ENCODE data around the gene PRKD1. TPM values are rescaled to one million over a fixed set of nuclear protein-coding genes. Genes with fewer than 3 reads are reported as not detected.

PRKD1 gene
- total RNA-seq, 1 experiment from 2014 or later, result not detected

DNA sequence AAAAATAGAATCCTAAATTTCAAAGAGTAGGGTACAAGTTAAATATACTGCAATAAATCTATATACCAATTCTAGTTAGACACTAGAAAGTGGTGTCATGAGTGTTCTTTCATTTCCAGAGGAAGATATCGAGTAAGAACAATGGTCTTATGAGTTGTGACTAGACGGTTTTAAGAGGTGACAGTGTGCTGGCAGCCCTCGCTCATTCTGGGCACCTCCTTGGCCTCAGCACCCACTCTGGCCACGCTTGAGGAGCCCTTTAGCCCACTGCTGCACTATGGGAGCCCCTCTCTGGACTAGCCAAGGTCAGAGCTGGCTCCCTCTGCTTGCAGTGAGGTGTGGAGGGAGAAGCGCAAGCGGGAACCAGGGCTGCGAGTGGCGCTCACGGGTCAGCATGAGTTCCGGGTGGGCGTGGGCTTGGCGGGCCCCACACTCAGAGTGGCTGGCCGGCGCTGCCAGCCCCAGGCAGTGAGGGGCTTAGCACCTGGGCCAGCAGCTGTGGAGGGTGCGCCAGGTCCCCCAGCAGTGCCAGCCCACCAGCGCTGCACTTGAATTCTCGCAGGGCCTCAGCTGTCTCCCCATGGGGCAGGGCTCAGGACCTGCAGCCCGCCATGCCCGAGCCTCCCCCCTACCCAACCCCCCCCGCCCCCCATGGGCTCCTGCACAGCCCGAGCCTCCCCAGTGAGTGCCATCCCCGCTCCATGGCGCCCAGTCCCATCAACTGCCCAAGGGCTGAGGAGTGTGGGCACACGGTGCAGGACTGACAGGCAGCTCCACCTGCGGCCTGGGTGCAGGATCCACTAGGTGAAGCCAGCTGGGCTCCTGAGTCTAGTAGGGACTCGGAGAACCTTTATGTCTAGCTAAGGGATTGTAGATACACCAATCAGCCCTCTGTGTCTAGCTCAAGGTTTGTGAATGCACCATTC lies 18.7 kb downstream of the PRKD1 start:
- ChIA-PET RAD21 (ENCODE audit: low non-redundant PET in 1 of 2, low total read pairs in 2 of 2, uncharacterized antibody in 2 of 2, unreplicated experiment in 2 of 2) (no interaction called here), CTCF (no interaction called here), POLR2A (no interaction called here)
- Histone ChIP-seq H3K36me3 (ENCODE audit: control insufficient read depth in 1 of 2, insufficient read depth in 2 of 2, low read length in 2 of 2) (no peaks in the 10 kb centered on the region), H3K27me3 (ENCODE audit: insufficient read depth, low read length) (no peaks in the 10 kb centered on the region), H3K4me2 (ENCODE audit: low read length) (no peak overlapping the region), H3K4me3 (replicated peaks in 1 of 2; ENCODE audit: low read depth in 1 of 2, low read length in 2 of 2) (no peak overlapping the region), H3K79me2 (ENCODE audit: insufficient read depth, low read length) (no peaks in the 10 kb centered on the region), H4K20me1 (ENCODE audit: insufficient read depth) (no peaks in the 10 kb centered on the region), H3K9me2 (ENCODE audit: insufficient read depth) (no peaks in the 10 kb centered on the region), H3K27ac (ENCODE audit: low read depth, low read length) (no peak overlapping the region), H2AFZ (ENCODE audit: low read depth, low read length, poor library complexity, severe bottlenecking) (no peak overlapping the region), H3K9ac (ENCODE audit: low read length) (no peak overlapping the region), H3K9me3 (ENCODE audit: control insufficient read depth in 1 of 2, insufficient read depth in 1 of 2, low read depth in 1 of 2, low read length in 2 of 2) (peaks cover 9 to 16% of the 10 kb centered on the region in 2 experiments; a peak in 2 of 4 replicates), H3K4me1 (ENCODE audit: control insufficient read depth in 1 of 2, insufficient read depth in 2 of 2, low read length in 2 of 2) (no peaks in the 10 kb centered on the region)
- no peak for ATAC-seq
- intact Hi-C loops (cut with micrococcal nuclease), result no loop called here
- no TSS peak for BruUV-seq (replicated peaks)
- no peak for TF ChIP-seq POLR2A (IDR thresholded peaks at IDR 0.05; ENCODE audit: borderline replicate concordance, extremely low read depth, insufficient read depth, insufficient read length)
- TF ChIP-seq SP1 (IDR thresholded peaks at IDR 0.05; ENCODE audit: low read depth), result no peak
- no peak for TF ChIP-seq YY1 (IDR thresholded peaks at IDR 0.05; ENCODE audit: extremely low read depth, insufficient replicate concordance, low read depth, low read length)
- no peak for TF ChIP-seq SRF (IDR thresholded peaks at IDR 0.05; ENCODE audit: low read depth)
- TF ChIP-seq, protein P1, sequence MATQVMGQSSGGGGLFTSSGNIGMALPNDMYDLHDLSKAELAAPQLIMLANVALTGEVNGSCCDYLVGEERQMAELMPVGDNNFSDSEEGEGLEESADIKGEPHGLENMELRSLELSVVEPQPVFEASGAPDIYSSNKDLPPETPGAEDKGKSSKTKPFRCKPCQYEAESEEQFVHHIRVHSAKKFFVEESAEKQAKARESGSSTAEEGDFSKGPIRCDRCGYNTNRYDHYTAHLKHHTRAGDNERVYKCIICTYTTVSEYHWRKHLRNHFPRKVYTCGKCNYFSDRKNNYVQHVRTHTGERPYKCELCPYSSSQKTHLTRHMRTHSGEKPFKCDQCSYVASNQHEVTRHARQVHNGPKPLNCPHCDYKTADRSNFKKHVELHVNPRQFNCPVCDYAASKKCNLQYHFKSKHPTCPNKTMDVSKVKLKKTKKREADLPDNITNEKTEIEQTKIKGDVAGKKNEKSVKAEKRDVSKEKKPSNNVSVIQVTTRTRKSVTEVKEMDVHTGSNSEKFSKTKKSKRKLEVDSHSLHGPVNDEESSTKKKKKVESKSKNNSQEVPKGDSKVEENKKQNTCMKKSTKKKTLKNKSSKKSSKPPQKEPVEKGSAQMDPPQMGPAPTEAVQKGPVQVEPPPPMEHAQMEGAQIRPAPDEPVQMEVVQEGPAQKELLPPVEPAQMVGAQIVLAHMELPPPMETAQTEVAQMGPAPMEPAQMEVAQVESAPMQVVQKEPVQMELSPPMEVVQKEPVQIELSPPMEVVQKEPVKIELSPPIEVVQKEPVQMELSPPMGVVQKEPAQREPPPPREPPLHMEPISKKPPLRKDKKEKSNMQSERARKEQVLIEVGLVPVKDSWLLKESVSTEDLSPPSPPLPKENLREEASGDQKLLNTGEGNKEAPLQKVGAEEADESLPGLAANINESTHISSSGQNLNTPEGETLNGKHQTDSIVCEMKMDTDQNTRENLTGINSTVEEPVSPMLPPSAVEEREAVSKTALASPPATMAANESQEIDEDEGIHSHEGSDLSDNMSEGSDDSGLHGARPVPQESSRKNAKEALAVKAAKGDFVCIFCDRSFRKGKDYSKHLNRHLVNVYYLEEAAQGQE (IDR thresholded peaks at IDR 0.05; ENCODE audit: low read depth), result no peak
- TF ChIP-seq ZFX (IDR thresholded peaks at IDR 0.05), result no peak
- TF ChIP-seq CEBPB (IDR thresholded peaks at IDR 0.05; ENCODE audit: low read depth), result no peak
- TF ChIP-seq, protein P2, sequence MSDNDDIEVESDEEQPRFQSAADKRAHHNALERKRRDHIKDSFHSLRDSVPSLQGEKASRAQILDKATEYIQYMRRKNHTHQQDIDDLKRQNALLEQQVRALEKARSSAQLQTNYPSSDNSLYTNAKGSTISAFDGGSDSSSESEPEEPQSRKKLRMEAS (IDR thresholded peaks at IDR 0.05), result no peak
- TF ChIP-seq EZH2phosphoT487 (IDR thresholded peaks at IDR 0.05; ENCODE audit: borderline replicate concordance), result no peak
- no peak for TF ChIP-seq TCF7L2 (IDR thresholded peaks at IDR 0.05; ENCODE audit: borderline replicate concordance, extremely low read depth, insufficient read depth, insufficient read length)
- TF ChIP-seq, protein P3, sequence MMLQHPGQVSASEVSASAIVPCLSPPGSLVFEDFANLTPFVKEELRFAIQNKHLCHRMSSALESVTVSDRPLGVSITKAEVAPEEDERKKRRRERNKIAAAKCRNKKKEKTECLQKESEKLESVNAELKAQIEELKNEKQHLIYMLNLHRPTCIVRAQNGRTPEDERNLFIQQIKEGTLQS (IDR thresholded peaks at IDR 0.05), result no peak
- TF ChIP-seq CBX3 (IDR thresholded peaks at IDR 0.05; ENCODE audit: low read depth), result no peak
- TF ChIP-seq, protein P4, sequence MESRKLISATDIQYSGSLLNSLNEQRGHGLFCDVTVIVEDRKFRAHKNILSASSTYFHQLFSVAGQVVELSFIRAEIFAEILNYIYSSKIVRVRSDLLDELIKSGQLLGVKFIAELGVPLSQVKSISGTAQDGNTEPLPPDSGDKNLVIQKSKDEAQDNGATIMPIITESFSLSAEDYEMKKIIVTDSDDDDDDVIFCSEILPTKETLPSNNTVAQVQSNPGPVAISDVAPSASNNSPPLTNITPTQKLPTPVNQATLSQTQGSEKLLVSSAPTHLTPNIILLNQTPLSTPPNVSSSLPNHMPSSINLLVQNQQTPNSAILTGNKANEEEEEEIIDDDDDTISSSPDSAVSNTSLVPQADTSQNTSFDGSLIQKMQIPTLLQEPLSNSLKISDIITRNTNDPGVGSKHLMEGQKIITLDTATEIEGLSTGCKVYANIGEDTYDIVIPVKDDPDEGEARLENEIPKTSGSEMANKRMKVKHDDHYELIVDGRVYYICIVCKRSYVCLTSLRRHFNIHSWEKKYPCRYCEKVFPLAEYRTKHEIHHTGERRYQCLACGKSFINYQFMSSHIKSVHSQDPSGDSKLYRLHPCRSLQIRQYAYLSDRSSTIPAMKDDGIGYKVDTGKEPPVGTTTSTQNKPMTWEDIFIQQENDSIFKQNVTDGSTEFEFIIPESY (IDR thresholded peaks at IDR 0.05; ENCODE audit: extremely low read depth, insufficient replicate concordance, low read length), result no peak
- TF ChIP-seq JUND (IDR thresholded peaks at IDR 0.05), result no peak
- no peak for TF ChIP-seq FOSL1 (IDR thresholded peaks at IDR 0.05; ENCODE audit: low read depth)
- no peak for TF ChIP-seq EZH2 (IDR thresholded peaks at IDR 0.05)
- TF ChIP-seq EGR1 (IDR thresholded peaks at IDR 0.05; ENCODE audit: low read depth), result no peak
- no peak for TF ChIP-seq POLR2AphosphoS5 (IDR thresholded peaks at IDR 0.05; ENCODE audit: low read depth, low read length)
- TF ChIP-seq SIN3A (IDR thresholded peaks at IDR 0.05; ENCODE audit: low read depth), result no peak
- no peak for DNase-seq (ENCODE audit: low read depth, low spot score)

Measured in HCT116 (cell line).